NOMO-1 treated with DMSO at 0.1 percent for 48 hours (cell line): Measurements from ENCODE around the gene POU4F3.
"Not testable (repeated sequence)": the region's sequence is repeated elsewhere in the genome, so short reads cannot be mapped to it uniquely, and the experiment has no call there.

Experiments
- DNase-seq: peaks from one replicate; lab custom pipeline; 2025; ENCODE audit not compliant: unreplicated experiment; lab: John Stamatoyannopoulos, UW

Gene POU4F3

DNA sequence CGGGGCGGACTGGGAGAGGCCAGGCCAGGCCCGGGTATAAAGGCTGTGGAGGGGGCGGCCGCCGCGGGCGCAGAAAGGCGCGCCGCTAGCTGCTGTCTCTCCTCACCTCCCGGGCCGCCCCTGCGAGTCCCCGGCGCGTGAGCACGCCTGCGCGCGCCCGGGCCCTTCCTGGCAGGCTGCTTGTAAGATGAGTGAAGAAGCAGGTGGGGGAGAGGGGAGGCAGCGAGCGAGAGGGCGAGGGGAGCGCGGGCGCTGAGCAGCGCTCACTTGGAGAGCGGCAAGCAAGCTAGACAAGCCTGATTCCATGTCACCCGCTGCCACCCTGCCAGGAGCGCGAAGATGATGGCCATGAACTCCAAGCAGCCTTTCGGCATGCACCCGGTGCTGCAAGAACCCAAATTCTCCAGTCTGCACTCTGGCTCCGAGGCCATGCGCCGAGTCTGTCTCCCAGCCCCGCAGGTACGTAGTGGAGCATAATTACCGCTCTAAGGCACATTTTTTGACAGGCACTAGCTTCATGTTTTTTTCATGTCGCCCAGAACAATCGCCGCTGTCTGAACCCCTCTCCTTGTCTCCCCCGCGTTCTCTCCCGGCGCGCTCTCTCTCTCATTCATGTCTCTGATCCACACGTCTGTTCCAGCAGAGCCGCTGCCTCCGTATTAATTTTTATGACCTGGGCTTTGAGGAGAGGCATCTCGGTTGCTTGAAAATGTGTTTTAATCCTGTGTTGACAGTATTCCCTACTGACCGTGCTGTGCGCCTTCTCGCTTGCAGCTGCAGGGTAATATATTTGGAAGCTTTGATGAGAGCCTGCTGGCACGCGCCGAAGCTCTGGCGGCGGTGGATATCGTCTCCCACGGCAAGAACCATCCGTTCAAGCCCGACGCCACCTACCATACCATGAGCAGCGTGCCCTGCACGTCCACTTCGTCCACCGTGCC, at the start of gene POU4F3:
Gene POU4F3 (plus strand): TSS at position 66 of the 941 bp plus-strand sequence. CDS start 274 bp downstream, at position 340.
- DNase-seq: no peak

- DNase-seq: no peak
Measured at GRCh38 chr5:146290318-146290717, 48.3 kb upstream of the POU4F3 start.

DNA sequence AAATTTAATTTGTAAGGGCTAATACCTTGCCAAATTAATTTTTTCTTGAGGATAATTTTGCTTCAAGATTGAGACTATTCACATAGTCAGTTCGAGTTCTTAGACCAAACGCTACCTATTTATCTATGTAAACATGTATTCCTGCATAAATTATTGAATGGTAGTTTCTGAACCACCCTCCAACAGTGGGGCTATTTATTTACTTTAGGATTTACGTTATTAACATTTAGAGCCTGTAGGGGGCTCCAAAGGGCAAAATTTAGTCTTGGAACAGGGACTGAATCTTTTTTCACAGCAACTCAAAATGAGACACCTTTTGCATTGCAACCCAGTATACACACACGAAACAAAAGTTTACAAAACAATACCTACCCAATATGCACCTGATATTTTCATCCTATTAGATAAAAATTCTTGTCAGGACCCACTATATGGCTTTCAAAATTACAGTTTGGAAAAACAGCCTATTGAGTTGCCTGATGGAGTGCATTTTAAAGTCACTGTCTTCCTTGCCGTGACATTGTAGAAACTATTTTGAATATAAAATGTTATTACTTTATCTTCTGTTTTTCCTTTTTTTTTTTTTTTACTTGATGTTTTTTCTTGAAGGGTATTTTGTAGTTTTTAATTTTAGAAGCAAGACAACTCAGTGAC, 47.1 kb upstream of the POU4F3 start:
- DNase-seq: peak; percentile 41

- no peak for DNase-seq
Measured at GRCh38 chr5:146296245-146296644, 42.4 kb upstream of the POU4F3 start.

DNA sequence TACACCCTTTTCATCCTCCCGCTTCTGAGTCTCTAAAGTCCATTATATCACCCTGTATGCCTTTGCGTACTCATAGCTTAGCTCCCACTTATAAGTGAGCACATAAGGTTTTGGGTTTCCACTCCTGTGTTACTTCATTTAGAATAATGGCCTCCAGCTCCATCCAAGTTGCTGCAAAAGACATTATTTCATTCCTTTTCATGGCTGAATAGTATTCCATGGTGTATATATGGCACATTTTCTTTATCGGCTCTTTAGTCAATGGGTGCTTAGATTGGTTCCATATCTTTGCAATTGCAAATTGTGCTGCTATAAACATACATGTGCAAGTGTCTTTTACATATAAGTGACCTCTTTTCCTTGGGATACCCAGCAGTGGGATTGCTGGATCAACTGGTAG, 39.7 kb upstream of the POU4F3 start:
- DNase-seq: not testable (repeated sequence)

- no peak for DNase-seq
Measured at GRCh38 chr5:146301626-146302025, 37.0 kb upstream of the POU4F3 start.

DNA sequence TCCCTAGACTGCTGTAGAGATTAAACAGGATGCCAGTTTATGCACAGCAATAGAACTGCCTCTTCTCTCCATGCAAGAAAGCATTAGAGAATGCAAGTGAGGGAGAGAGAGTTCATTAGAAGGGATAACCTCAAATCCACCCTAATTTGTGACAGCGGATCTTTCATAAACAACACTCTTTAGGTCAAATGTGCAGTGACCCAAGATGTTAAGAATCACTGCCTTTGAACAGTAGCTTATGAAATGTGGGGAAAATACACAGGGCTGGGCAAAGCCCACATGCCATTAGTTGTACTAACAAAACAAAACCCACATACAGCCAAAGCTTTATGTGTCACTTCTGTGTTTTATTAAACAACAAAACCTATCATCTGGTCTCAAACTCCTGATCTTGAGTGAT, 36.2 kb upstream of the POU4F3 start:
- no peak for DNase-seq

DNA sequence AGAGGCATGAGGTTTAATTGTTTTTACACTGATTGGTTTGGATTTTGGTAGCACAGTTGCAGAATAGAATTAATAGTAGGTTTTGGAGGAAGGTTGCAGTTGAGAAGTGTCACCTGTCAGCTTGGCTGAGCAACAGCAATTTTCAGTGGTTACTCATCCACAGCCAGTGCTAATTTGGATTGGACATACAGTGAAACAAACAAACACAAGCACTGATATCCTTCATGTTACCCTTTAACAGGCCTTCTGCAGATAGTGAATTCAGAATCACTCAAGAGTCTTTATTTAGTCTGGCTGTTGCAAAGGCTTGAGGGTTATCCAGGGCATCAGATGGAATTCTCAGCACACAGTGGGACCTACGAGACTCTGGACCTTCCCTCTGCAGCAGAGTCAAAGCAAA, 31.8 kb upstream of the POU4F3 start:
- no peak for DNase-seq

- DNase-seq: no peak
Measured at GRCh38 chr5:146307796-146308195, 30.8 kb upstream of the POU4F3 start.

- no peak for DNase-seq
Measured at GRCh38 chr5:146310540-146310939, 28.1 kb upstream of the POU4F3 start.

DNA sequence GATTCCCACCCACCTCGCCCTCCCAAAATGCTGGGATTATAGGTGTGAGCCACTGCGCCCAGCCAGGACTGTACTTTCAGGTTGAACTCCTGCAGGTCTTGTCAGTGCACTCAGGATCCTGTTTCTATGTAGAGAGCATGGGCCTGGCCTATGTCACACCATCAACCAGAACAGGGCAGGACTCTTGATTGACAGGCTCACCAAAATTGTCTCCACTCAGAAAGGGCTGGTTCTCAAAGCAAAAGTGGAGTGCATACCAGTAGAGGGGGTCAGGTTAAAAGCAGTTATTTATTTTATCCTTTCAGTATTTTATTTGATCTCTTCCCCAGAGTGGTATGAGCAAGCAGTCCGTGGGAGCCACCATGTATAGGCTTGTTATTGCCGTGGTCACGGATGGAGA, 27.4 kb upstream of the POU4F3 start:
- DNase-seq: no peak

- DNase-seq: peak; percentile 90
Measured at GRCh38 chr5:146313027-146313426, 25.6 kb upstream of the POU4F3 start.

DNA sequence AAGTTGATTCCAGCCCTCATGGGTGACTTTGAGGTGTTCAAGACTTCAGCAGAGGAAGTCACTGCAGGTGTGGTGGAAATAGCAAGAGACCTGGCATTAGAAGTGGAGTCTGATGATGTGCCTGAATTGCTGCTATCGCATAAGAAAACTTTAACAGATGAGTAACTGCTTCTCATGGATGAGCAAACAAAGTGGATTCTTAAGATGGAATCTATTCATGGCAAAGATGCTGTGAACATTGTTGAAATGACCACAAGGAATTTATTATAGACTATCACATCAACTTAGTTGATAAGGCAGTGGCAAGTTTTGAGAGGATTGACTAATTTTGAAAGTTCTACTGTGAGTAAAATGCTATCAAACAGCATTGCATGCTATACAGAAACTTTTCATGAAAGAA, 17.1 kb upstream of the POU4F3 start:
- DNase-seq: no peak

GRCh38 chr5:146327257-146327870, 11.3 kb upstream of the POU4F3 start:
- DNase-seq: no peak

DNA sequence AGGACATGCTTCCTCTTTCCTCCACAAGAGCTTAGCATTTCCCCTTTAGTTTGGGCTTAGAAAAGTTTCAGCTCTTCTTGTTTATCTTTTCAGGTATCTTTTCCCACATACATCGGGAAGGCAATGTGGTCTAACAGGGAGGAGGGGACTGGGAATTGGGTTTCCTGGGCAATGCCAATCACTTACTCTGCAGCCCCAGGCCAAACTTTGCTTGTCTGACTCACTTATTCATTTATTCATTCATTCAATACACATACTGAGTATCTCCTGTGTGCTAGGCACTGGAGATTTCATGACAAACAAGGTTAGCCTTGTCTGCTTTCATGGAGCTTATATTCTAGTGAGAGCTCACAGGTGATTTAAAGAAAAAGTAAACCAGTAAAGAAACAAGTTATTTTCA, 10.7 kb upstream of the POU4F3 start:
- no peak for DNase-seq

GRCh38 chr5:146329697-146330096, 8.9 kb upstream of the POU4F3 start:
- no peak for DNase-seq

- DNase-seq: no peak
Measured at GRCh38 chr5:146331423-146331822, 7.2 kb upstream of the POU4F3 start.

GRCh38 chr5:146334074-146334533, 4.5 kb upstream of the POU4F3 start:
- DNase-seq: no peak

GRCh38 chr5:146336197-146336596, 2.4 kb upstream of the POU4F3 start:
- DNase-seq: no peak

- DNase-seq: no peak
Measured at GRCh38 chr5:146337264-146337904, 1.3 kb upstream of the POU4F3 start.

GRCh38 chr5:146337928-146338327, 711 bp upstream of the POU4F3 start:
- DNase-seq: no peak
